ENCODE data around the gene NAGLU. TPM values are rescaled to one million over a fixed set of nuclear protein-coding genes. Genes with fewer than 3 reads are reported as not detected.
A peak's percentile ranks its signal among the peaks of the same experiment; 100 is the strongest.

The NAGLU gene
- total and polyA plus RNA-seq, 7 donors, result 9.1 to 18.1 (median 16.0) TPM

DNA sequence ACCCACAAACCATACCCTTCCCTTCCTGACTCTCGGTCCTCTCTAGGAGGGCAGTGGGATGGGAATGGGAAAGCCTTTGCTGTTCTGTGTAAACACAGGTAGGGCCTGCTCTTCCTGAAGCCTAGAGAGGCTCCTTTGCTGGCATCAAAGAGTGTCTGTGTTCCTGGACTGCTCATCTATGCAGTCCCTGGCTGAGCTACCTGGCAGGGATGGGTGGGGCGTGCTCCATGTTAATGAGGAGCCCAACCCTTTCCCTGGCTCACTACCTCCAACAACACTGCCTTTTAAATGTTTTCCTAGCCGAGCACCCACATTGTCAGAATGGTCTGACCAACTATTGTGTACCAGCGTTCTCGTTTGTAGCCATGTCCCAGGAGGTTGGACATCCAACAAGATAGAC lies 26.6 kb upstream of the NAGLU start:
- peak in 1 of 4 donors; percentile 19 for ATAC-seq
- Histone ChIP-seq H3K27me3 (ENCODE audit: insufficient read depth in 3 of 3, low read length in 2 of 3) (no peaks in the 10 kb centered on the region), H3K9me3 (no peaks in the 10 kb centered on the region), H3K27ac (no peak overlapping the region), H3K36me3 (ENCODE audit: insufficient read depth in 1 of 2, low read depth in 1 of 2) (peaks cover 18 to 99% of the 10 kb centered on the region in 2 donors), H3K4me1 (no peaks in the 10 kb centered on the region), H3K4me3 (no peak overlapping the region)
- 91 to 95% (median 92%) methylated on average over 5 of the region's 5 CpGs for WGBS, 3 donors
- no peak for TF ChIP-seq CTCF (IDR thresholded peaks at IDR 0.05)
- DNase-seq, result no peak
- intact Hi-C loops (cut with DNase I), result loop anchor here in 1 of 2 donors (10.0 kb wide), 1 partner anchor 195 kb away; no protein-coding TSS in a partner anchor

GRCh38 chr17:42509841-42510240 lies 26.2 kb upstream of the NAGLU start:
- no peak for DNase-seq
- no peaks in the 10 kb centered on the region for H3K4me1 ChIP-seq
- H3K9me3 ChIP-seq, result no peaks in the 10 kb centered on the region
- no peaks in the 10 kb centered on the region for H3K27me3 ChIP-seq (ENCODE audit: insufficient read depth in 3 of 3, low read length in 2 of 3)
- H3K27ac ChIP-seq, result no peak overlapping the region
- no peak for TF ChIP-seq CTCF (IDR thresholded peaks at IDR 0.05)
- no peak overlapping the region for H3K4me3 ChIP-seq
- peaks cover 15 to 99% of the 10 kb centered on the region in 2 donors for H3K36me3 ChIP-seq (ENCODE audit: insufficient read depth in 1 of 2, low read depth in 1 of 2)
- WGBS, 3 donors, result 92 to 97% (median 95%) methylated on average over 2 of the region's 2 CpGs
- intact Hi-C loops (cut with DNase I), result loop anchor here (5.0 to 10.0 kb wide), 3 partner anchors 38 to 195 kb away; no protein-coding TSS in a partner anchor
- ATAC-seq, result no peak

GRCh38 chr17:42512246-42512645 lies 23.8 kb upstream of the NAGLU start:
- WGBS, 3 donors, result 74 to 79% (median 79%) methylated on average over 9 of the region's 9 CpGs
- intact Hi-C loops (cut with DNase I), result loop anchor here (5.0 kb wide), 2 partner anchors 40 to 45 kb away; no protein-coding TSS in a partner anchor
- Histone ChIP-seq H3K4me3 (no peak overlapping the region), H3K36me3 (ENCODE audit: insufficient read depth in 1 of 2, low read depth in 1 of 2) (peaks cover 14 to 97% of the 10 kb centered on the region in 2 donors), H3K4me1 (peaks cover 10% of the 10 kb centered on the region), H3K27me3 (ENCODE audit: insufficient read depth in 3 of 3, low read length in 2 of 3) (no peaks in the 10 kb centered on the region), H3K9me3 (no peaks in the 10 kb centered on the region), H3K27ac (peak overlapping the region; percentile 37)
- TF ChIP-seq CTCF (IDR thresholded peaks at IDR 0.05), result no peak
- no peak for DNase-seq
- ATAC-seq, result no peak

- WGBS, 3 donors, result 70 to 75% (median 74%) methylated on average over 6 of the region's 6 CpGs
- no peaks in the 10 kb centered on the region for H3K27me3 ChIP-seq (ENCODE audit: insufficient read depth in 3 of 3, low read length in 2 of 3)
- intact Hi-C loops (cut with DNase I), result loop anchor here (5.0 kb wide), 2 partner anchors 40 to 45 kb away; no protein-coding TSS in a partner anchor
- peaks cover 14% of the 10 kb centered on the region for H3K4me1 ChIP-seq
- DNase-seq, result no peak
- ATAC-seq, result no peak
- H3K4me3 ChIP-seq, result no peak overlapping the region
- peak overlapping the region; percentile 42 for H3K27ac ChIP-seq
- H3K9me3 ChIP-seq, result no peaks in the 10 kb centered on the region
- peaks cover 12 to 96% of the 10 kb centered on the region in 2 donors for H3K36me3 ChIP-seq (ENCODE audit: insufficient read depth in 1 of 2, low read depth in 1 of 2)
- no peak for TF ChIP-seq CTCF (IDR thresholded peaks at IDR 0.05)
Measured at GRCh38 chr17:42512733-42513251, 23.2 kb upstream of the NAGLU start.

GRCh38 chr17:42513686-42514085 lies 22.4 kb upstream of the NAGLU start:
- ATAC-seq, result no peak
- no peak for TF ChIP-seq CTCF (IDR thresholded peaks at IDR 0.05)
- WGBS, 3 donors, result 95 to 96% (median 95%) methylated on average over 11 of the region's 11 CpGs
- intact Hi-C loops (cut with DNase I), result loop anchor here (5.0 kb wide), 2 partner anchors 41 to 46 kb away; no protein-coding TSS in a partner anchor
- no peak overlapping the region for H3K4me3 ChIP-seq
- H3K27ac ChIP-seq, result peak overlapping the region; percentile 42
- DNase-seq, result no peak
- H3K27me3 ChIP-seq (ENCODE audit: insufficient read depth in 3 of 3, low read length in 2 of 3), result no peaks in the 10 kb centered on the region
- H3K36me3 ChIP-seq (ENCODE audit: insufficient read depth in 1 of 2, low read depth in 1 of 2), result peaks cover 10 to 87% of the 10 kb centered on the region in 2 donors
- no peaks in the 10 kb centered on the region for H3K9me3 ChIP-seq
- H3K4me1 ChIP-seq, result peaks cover 23% of the 10 kb centered on the region

Measured in psoas muscle (tissue), 8 donors.